Lung (tissue), 12 donors: ENCODE data around the gene SATB1. TPM values are rescaled to one million over a fixed set of nuclear protein-coding genes. Genes with fewer than 3 reads are reported as not detected.

Source experiments
- ATAC-seq: fragments of 200-7000 bp; cut with Tn5 transposase; one replicate; pipeline ENCODE4 v1.9.1; 2020; ENCODE audit warnings: moderate number of reproducible peaks; ENCODE audit not compliant: insufficient read depth, low FRiP score
- DNase-seq, 3 donors: peaks; one replicate each; pipeline ENCODE4 v3.0.0-alpha.2; 2013 to 2017
- H3K27ac ChIP-seq, 2 donors: one replicate each; pipeline ENCODE4 v1.5.1; 2013; ENCODE audit warnings: mild to moderate bottlenecking in 2 of 2, moderate library complexity in 2 of 2, control low read depth in 1 of 2, inconsistent platforms in 1 of 2, low read depth in 1 of 2, low read length in 1 of 2
- H3K27me3 ChIP-seq, 3 donors: one replicate each; pipeline ENCODE4 v1.5.1; 2013; ENCODE audit warnings: low read length in 2 of 3; ENCODE audit not compliant: control insufficient read depth in 3 of 3, insufficient read depth in 3 of 3
- H3K36me3 ChIP-seq, 4 donors: one replicate each; pipeline ENCODE4 v1.5.1; 2013; ENCODE audit warnings: low read length in 4 of 4, mild to moderate bottlenecking in 1 of 4, moderate library complexity in 1 of 4; ENCODE audit not compliant: control insufficient read depth in 4 of 4, insufficient read depth in 4 of 4
- H3K4me1 ChIP-seq, 5 donors: one replicate each; pipeline ENCODE4 v1.5.1; 2013; ENCODE audit warnings: low read length in 5 of 5, mild to moderate bottlenecking in 2 of 5, moderate library complexity in 1 of 5; ENCODE audit not compliant: control insufficient read depth in 5 of 5, insufficient read depth in 5 of 5
- H3K4me3 ChIP-seq: one replicate; pipeline ENCODE4 v1.5.1; 2013; ENCODE audit warnings: mild to moderate bottlenecking, control low read depth, moderate library complexity
- H3K9ac ChIP-seq, 2 donors: one replicate each; pipeline ENCODE4 v1.5.1; 2013; ENCODE audit warnings: low read length in 2 of 2, control low read depth in 1 of 2; ENCODE audit not compliant: insufficient read depth in 1 of 2
- H3K9me3 ChIP-seq, 4 donors: one replicate each; pipeline ENCODE4 v1.5.1; 2013; ENCODE audit warnings: low read length in 3 of 4, mild to moderate bottlenecking in 1 of 4, moderate library complexity in 1 of 4; ENCODE audit not compliant: control insufficient read depth in 4 of 4, insufficient read depth in 3 of 4
- CTCF ChIP-seq: IDR thresholded peaks from 2 replicates; pipeline ENCODE4 v1.5.1; 2012; ENCODE audit warnings: mild to moderate bottlenecking; ENCODE audit errors: control extremely low read depth, extremely low read depth
- WGBS, 2 donors: extraction: QIAGEN DNeasy Blood & Tissue Kit; methylation state at CpG; one replicate each; pipeline ENCODE4 v1.1.7; 2013; 5-methylcytosine and 5-hydroxymethylcytosine counted together
- polyA plus RNA-seq, 2 donors: library from polyadenylated mRNA; stranded (reverse); fragments of 200-250 nt; gene quantifications; one replicate each; pipeline ENCODE4 v1.2.1, GENCODE V29; 2013
- total RNA-seq, 2 donors: library from RNA; depleted of rRNA in 1 of 2; stranded (reverse); fragments of >200 nt in 1 of 2; gene quantifications; one replicate each; pipeline ENCODE4 v1.2.1, GENCODE V29; 2014 to 2021
- donor health status: control.
- donor health status: control.
- donor health status: Bipolar disorder and iron deficiency.
- donor health status: healthy.
- donor health status: DM: yes; HTN: yes; CAD: no.

Gene SATB1
- total and polyA plus RNA-seq, 4 donors: 11.4 to 116 (median 16.9) TPM

- Histone ChIP-seq H3K36me3 (no peaks in the 10 kb centered on the region), H3K9me3 (peaks cover 0 to 3% (median 0%) of the 10 kb centered on the region in 4 donors), H3K9ac (no peak overlapping the region), H3K4me1 (peaks cover 0 to 16% (median 8%) of the 10 kb centered on the region in 5 donors), H3K4me3 (peak overlapping the region; percentile 49), H3K27me3 (peaks cover 0 to 66% (median 53%) of the 10 kb centered on the region in 3 donors), H3K27ac (peak overlapping the region in 1 of 2 donors; percentile 47)
- TF ChIP-seq CTCF: no peak
- 1% methylated on average over 54 to 56 of the region's 56 CpGs for WGBS, 2 donors
- DNase-seq (peak; percentile 15 to 22 (median 17)), ATAC-seq (peak; percentile 20)
Measured at GRCh38 chr3:18443665-18444594, 18.8 kb upstream of the SATB1 start.

GRCh38 chr3:18442756-18443664 lies 17.9 kb upstream of the SATB1 start:
- WGBS, 2 donors: 42 to 46% methylated on average over 11 of the region's 11 CpGs
- DNase-seq: no peak

GRCh38 chr3:18441551-18441950 lies 16.4 kb upstream of the SATB1 start:
- Histone ChIP-seq H3K4me1 (peaks cover 0 to 16% (median 8%) of the 10 kb centered on the region in 5 donors), H3K9ac (no peak overlapping the region), H3K9me3 (peaks cover 0 to 1% (median 0%) of the 10 kb centered on the region in 4 donors), H3K36me3 (no peaks in the 10 kb centered on the region), H3K27ac (no peak overlapping the region), H3K27me3 (peaks cover 0 to 64% (median 58%) of the 10 kb centered on the region in 3 donors), H3K4me3 (no peak overlapping the region)
- no peak for TF ChIP-seq CTCF
- DNase-seq (no peak), ATAC-seq (no peak)
- 74 to 86% methylated on average over 1 of the region's 1 CpG for WGBS, 2 donors

More at GRCh38 chr3:18442756-18443664, 17.9 kb upstream of the SATB1 start:
- peaks cover 0 to 16% (median 8%) of the 10 kb centered on the region in 5 donors for H3K4me1 ChIP-seq
- TF ChIP-seq CTCF: no peak
- H3K4me3 ChIP-seq: peak overlapping the region; percentile 7
- H3K9ac ChIP-seq: no peak overlapping the region
- peaks cover 0 to 1% (median 0%) of the 10 kb centered on the region in 4 donors for H3K9me3 ChIP-seq
- ATAC-seq: no peak
- H3K27ac ChIP-seq: no peak overlapping the region
- no peaks in the 10 kb centered on the region for H3K36me3 ChIP-seq
- peaks cover 0 to 72% (median 58%) of the 10 kb centered on the region in 3 donors for H3K27me3 ChIP-seq
